Thoracic aorta (tissue), 2 donors: ENCODE results near the gene WDR83. TPM values are rescaled to one million over a fixed set of nuclear protein-coding genes. Genes with fewer than 3 reads are reported as not detected.

ENCODE experiments used
- ATAC-seq: fragments of 150-250 bp; one replicate; pipeline ENCODE4 v1.8.0; 2017; ENCODE audit warnings: low read depth; ENCODE audit not compliant: insufficient number of reproducible peaks, low FRiP score
- DNase-seq: peaks from one replicate; pipeline ENCODE4 v3.0.0-alpha.2; 2020; ENCODE audit warnings: low spot score
- H3K27ac ChIP-seq, 2 donors: fragments of 200-600 bp; sonication (generic); 1 replicate in 1 of 2; 2 replicates in 1 of 2; pipeline ENCODE4 v1.5.1; 2016; ENCODE audit warnings: mild to moderate bottlenecking in 2 of 2, moderate library complexity in 2 of 2
- H3K27me3 ChIP-seq: fragments of 200-600 bp; sonication (generic); replicated peaks from 2 replicates; pipeline ENCODE4 v1.6.0; 2016; ENCODE audit warnings: mild to moderate bottlenecking; ENCODE audit not compliant: insufficient read depth
- H3K36me3 ChIP-seq: fragments of 200-600 bp; sonication (generic); one replicate; pipeline ENCODE4 v1.5.1; 2016
- H3K4me1 ChIP-seq, 2 donors: fragments of 200-600 bp; sonication (generic); 1 replicate in 1 of 2; 2 replicates in 1 of 2; pipeline versions ENCODE4 v1.5.1 to v1.6.0; 2016; ENCODE audit warnings: low read depth in 2 of 2, mild to moderate bottlenecking in 1 of 2; ENCODE audit not compliant: control insufficient read depth in 1 of 2
- H3K4me3 ChIP-seq: fragments of 200-600 bp; sonication (generic); 2 replicates; pipeline ENCODE4 v1.5.1; 2016; ENCODE audit warnings: mild to moderate bottlenecking
- H3K9me3 ChIP-seq: fragments of 200-600 bp; sonication (generic); 2 replicates; pipeline ENCODE4 v1.5.1; 2016
- total RNA-seq, 2 donors: library from RNA; depleted of rRNA; stranded (reverse); fragments of >200 nt; gene quantifications; one replicate each; pipeline versions ENCODE4 v1.1.0 to v1.2.3, GENCODE V29; 2016
- TF ChIP-seq, protein P1 (sequence below): fragments of 200-600 bp; sonication (generic); IDR thresholded peaks from one replicate; pipeline ENCODE4 v1.5.1; 2019; ENCODE audit warnings: antibody characterized with exemption

WDR83 gene
- total RNA-seq, 2 donors from 2014 or later = 12.1 to 16.2 TPM

DNA sequence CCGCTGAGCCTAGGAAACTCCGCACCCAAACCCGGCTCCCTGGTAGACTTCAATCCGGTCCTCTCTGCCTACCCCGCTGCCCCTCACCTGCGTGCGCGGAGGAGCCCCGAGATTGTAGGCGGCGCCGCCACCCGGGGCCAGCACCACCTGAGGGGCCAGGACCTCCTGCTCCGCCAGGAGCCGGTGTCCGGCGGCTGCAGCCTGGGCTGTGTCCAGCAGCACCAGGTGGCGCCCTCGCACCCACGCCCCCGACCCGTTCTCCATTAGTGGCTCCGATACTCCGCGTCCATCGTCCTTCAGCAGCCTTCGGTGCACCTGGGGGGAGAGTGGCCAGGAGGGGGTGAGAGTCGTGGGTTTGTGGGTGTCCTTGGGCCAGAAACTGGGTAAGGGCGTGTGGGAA, 18.5 kb upstream of the WDR83 start:
- Histone ChIP-seq H3K4me3 (peak overlapping the region; percentile 63), H3K9me3 (no peaks in the 10 kb centered on the region), H3K36me3 (no peaks in the 10 kb centered on the region), H3K27ac (no peak overlapping the region), H3K27me3 (no peaks in the 10 kb centered on the region), H3K4me1 (peaks cover 9 to 11% of the 10 kb centered on the region in 2 donors)
- ATAC-seq (no peak), DNase-seq (no peak)
- TF ChIP-seq, protein P1, sequence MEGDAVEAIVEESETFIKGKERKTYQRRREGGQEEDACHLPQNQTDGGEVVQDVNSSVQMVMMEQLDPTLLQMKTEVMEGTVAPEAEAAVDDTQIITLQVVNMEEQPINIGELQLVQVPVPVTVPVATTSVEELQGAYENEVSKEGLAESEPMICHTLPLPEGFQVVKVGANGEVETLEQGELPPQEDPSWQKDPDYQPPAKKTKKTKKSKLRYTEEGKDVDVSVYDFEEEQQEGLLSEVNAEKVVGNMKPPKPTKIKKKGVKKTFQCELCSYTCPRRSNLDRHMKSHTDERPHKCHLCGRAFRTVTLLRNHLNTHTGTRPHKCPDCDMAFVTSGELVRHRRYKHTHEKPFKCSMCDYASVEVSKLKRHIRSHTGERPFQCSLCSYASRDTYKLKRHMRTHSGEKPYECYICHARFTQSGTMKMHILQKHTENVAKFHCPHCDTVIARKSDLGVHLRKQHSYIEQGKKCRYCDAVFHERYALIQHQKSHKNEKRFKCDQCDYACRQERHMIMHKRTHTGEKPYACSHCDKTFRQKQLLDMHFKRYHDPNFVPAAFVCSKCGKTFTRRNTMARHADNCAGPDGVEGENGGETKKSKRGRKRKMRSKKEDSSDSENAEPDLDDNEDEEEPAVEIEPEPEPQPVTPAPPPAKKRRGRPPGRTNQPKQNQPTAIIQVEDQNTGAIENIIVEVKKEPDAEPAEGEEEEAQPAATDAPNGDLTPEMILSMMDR = no peak

DNA sequence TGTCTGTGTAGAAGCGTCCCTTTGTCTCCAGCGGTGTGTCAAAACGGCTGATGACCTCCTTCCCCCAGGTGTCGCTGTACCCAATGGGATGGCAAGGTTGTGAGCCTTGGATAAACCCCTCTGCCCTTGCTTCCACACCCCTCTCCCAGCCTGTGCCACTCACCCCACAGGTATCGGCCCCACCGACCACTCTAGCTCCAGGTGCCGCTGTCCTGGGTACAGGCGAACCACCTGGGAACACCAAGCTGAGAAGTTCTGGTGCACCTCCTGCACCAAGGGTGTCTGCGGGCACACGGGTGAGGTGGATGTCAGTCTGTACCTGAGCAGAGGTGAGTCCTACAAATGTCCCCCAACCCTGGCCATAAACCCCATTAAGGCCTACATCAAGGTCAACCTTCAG, 16.7 kb upstream of the WDR83 start:
- TF ChIP-seq, protein P1 = no peak
- no peak overlapping the region for H3K4me3 ChIP-seq
- H3K4me1 ChIP-seq = peaks cover 9 to 11% of the 10 kb centered on the region in 2 donors

DNA sequence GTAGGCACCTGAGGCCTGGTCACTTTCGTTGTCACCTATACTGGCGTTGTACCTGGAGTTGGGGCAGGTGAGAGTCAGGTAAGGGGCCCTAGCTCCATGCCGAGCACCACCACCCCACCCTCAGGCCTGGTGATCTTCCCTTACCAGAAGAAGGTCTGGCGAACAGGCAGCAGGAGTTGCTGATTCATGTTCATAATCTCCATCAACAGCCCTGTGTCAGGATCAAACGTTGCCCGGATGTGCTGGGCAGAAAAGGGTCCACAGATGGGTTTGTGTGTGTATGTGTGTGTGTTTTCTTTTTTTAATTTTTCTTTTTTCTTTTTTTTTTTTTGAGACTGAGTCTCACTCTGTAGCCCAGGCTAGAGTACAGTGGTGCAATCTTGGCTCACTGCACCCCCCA, 14.4 kb upstream of the WDR83 start:
- H3K27me3 ChIP-seq = no peaks in the 10 kb centered on the region
- no peak overlapping the region for H3K4me3 ChIP-seq
- H3K36me3 ChIP-seq = peaks cover under 1% of the 10 kb centered on the region
- ATAC-seq = no peak
- H3K4me1 ChIP-seq = peaks cover 9 to 11% of the 10 kb centered on the region in 2 donors
- no peak for DNase-seq
- no peak overlapping the region for H3K27ac ChIP-seq
- TF ChIP-seq, protein P1 = no peak
- no peaks in the 10 kb centered on the region for H3K9me3 ChIP-seq

More for the DNA sequence above, 16.7 kb upstream of the WDR83 start:
- Histone ChIP-seq H3K36me3 (no peaks in the 10 kb centered on the region), H3K27me3 (no peaks in the 10 kb centered on the region), H3K9me3 (no peaks in the 10 kb centered on the region), H3K27ac (no peak overlapping the region)
- no peak for ATAC-seq
- DNase-seq = no peak

DNA sequence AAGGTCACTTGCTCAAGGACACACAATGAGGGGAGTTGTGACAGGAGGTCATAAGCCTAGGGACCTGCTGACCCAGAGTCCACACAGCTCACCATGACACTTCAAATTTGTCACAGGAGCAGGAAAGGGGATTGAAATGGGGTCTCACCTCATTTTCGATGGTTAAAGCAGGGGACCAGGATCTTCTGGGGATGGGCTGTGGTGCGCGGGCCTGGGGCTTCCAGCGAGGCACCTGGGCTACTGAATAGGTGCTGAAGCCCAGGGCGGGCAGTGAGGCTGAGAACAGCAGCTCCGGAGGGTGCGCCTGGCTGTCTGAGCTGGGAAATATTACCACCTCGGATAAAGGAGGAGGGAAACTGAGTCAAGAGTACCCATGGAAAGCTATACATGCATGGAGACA, 11.1 kb upstream of the WDR83 start:
- Histone ChIP-seq H3K27me3 (no peaks in the 10 kb centered on the region), H3K4me1 (no peaks in the 10 kb centered on the region), H3K27ac (no peak overlapping the region), H3K9me3 (no peaks in the 10 kb centered on the region), H3K4me3 (no peak overlapping the region), H3K36me3 (peaks cover 11% of the 10 kb centered on the region)
- ATAC-seq = no peak
- no peak for DNase-seq
- TF ChIP-seq, protein P1 = no peak

DNA sequence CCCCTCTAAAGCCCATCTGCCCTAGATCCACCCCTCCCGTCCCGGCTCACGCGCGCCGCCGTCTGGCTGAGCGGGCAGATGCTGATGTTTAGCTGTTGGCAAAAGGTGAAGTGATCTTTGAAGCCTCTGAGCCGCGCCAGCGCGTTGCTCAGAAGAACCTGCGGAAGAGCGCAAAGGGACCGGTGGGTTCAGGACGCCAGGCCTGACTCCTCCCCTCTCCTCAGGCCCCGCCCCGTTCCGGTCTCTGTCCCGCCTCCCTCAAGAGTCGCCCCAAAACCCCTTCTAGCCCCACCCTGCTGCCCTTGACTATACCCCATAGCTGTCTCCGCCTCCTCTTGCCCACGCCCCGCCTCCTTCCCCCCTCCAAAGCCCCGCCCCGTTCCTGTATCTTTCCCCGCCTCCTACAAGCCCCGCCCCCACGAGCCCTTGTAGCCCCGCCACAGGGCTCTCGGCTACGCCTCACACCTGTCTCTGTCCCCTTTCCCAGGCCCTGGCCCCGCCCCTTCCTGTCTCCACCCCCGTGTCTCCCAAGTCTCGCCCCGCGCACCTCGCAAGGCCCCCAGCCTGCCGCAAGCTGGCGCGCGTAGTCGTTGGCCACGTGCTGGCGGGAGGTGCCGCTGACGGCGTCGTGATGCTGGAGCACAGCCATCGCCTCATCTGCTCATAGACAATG, 9.6 kb upstream of the WDR83 start:
- no peaks in the 10 kb centered on the region for H3K4me1 ChIP-seq
- no peak for ATAC-seq
- TF ChIP-seq, protein P1 = no peak
- no peaks in the 10 kb centered on the region for H3K9me3 ChIP-seq
- H3K4me3 ChIP-seq = no peak overlapping the region
- no peak overlapping the region for H3K27ac ChIP-seq
- H3K36me3 ChIP-seq = peaks cover 22% of the 10 kb centered on the region
- DNase-seq = no peak
- H3K27me3 ChIP-seq = no peaks in the 10 kb centered on the region
